GM19035 (cell line): ENCODE results near the gene TOM1L2.

ENCODE experiments used
- ATAC-seq: cut with Tn5 transposase; IDR thresholded peaks from one replicate; pipeline ENCODE4 v1.9.1; 2021; ENCODE audit not compliant: unreplicated experiment

Gene TOM1L2

DNA sequence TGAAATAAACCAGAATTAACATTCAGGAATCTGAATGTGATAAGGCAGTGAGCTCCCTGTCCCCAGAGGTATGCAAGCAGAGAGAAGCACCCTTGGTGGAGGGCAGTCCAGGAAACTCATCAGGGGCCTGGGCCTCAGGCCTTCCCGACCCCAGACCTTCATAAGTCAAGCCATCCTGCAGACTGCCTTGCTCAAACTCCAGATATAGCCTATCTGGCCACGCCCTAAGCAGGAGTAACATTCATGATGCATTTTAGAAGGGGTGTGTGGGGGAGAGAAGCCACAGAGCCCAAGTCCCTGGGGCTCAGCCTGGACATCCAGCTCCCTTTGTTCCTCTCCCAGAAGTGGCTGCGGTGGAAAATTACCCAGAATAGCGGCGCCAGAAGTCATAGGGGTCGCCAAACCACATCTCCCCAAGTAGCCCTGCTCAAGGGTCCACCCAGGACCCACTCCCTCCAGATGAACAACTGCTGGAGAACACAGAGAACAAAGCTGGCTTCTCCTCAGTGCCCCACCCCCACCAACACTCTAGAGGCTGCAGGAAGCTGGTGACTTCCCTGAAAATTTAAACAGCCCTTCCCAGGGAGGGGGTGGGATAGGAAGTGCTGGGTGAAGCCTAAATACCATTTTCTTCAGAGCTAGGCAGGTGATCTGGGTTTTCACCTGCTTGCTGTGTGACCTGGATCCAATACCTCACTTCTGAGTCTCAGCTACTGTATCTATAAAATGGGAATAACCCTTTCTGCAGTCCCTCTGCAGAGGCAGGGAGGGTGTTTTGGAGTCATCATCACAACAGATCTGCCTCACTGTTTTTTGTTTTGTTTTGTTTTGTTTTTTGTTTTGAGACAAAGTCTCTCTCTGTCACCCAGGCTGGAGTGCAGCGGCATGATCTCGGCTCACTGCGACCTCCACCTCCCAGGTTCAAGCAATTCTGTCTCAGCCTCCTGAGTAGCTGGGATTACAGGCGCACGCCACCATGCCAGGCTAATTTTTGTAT, 133.9 kb downstream of the TOM1L2 start:
- no peak for ATAC-seq

DNA sequence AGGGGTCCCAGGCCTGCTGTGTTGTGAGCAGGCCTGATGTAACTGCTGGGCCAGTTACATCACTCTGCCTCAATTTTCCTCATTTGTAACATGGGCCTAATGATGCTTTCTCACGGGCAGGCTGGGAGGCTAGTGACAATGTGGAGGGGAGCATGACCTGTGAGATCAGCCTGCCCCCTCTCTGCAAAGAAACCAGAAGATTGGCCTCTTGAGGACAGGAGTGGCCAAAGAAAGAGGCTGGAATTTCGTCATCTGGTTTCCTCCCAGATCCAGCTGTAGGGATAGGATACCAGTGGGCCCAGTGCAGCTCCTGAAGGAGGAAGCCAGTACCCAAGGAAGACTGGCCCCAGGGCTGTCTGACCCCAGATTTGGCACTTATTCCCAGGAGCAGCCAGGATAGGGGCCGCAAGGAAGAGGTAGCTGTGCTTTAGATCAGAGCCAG, 134.8 kb downstream of the TOM1L2 start:
- no peak for ATAC-seq

GRCh38 chr17:17836818-17837379, 135.3 kb downstream of the TOM1L2 start, which contains the start of gene SREBF1:
SREBF1 (minus strand) TSS chr17:17836986; CDS start chr17:17836817, 169 bp downstream.
- ATAC-seq, result peak; percentile 29

- peak; percentile 70 for ATAC-seq
Measured at GRCh38 chr17:17836250-17836817, 135.9 kb downstream of the TOM1L2 start.

DNA sequence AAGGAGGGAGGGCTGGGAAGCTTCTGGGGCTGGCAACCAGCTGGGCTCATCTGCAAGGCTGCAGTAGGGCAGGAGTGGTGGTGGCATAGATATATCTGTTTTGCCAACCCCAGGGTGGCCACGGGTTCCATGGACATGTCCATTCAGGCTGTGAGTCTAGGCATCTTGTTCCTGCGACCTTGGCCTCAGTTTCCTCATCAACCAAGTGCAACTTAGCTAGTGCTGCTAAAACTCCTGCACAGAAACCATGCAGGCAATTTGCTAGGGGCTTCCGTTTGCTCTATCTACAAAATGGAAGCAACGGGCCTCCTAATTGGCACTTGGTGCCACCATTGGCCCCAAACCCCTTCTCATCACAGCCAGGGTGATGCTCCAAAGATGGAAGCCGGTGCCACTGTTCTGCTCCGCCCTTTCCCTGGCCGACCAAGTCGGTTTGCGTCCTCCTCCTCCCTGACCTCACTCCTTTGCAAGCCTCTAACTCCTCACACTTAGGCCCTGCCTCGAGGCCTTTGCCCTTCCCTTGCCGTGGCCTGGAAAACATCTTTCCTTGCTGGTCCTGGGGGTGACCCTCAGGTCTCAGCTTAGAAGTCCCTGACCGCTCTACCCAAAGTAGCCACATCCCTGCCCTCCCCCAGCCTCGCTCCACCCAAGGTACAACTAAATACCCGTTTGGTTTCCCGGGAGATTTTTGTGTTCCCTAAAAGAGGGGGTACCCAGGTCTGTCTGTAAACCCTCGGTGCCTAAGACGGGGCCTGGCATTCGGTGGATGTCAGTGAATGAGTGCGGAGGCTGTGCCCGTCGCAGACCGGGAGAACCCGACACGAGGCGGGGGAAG, 136.6 kb downstream of the TOM1L2 start:
- ATAC-seq, result no peak

- no peak for ATAC-seq
Measured at GRCh38 chr17:17834974-17835373, 137.2 kb downstream of the TOM1L2 start.

DNA sequence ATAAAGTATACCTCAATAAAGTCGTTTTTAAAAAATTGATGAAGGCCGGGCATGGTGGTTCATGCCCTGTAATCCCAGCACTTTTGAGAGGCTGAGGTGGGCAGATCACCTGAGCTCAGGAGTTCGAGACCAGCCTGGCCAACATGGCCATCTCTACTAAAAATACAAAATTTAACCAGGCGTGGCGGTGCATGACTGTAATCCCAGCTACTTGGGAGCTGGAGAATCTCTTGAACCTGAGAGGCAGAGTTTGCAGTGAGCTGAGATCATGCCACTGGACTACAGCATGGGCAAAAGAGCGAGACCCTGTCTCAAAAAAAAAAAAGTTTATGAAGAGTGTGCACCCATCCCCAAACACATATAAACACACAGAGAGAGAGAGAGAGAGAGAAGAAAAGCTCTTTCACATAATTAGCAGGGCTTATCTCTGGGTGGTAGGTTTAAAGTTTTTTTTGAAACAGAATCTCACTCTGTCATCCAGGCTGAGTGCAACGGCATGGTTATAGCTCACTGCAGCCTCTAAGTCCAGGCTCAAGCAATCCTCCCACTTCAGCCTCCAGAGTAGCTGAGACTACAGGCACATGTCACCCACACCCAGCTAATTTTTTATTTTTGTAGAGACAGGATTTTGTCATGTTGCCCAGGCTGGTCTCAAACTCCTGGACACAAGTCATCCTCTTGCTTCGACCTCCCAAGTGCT, 138.4 kb downstream of the TOM1L2 start:
- no peak for ATAC-seq

DNA sequence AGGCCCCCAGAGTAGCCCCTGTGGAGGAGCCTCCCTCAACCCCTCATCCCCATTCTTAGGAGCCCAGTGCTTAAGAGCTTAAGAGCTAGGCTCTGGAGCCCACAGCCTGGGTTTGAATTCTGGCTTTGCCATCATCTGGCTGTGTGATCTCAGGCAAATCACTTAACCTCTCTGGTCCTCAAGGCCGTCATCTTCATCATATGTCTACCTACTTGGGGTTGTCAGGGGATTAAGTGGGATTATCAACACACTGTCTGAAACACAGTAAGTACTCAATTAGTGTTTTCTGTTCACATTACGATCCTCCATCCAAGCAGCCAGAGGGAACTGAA, 140.2 kb downstream of the TOM1L2 start:
- no peak for ATAC-seq

- ATAC-seq, result no peak
Measured at GRCh38 chr17:17831208-17832031, 140.8 kb downstream of the TOM1L2 start.

DNA sequence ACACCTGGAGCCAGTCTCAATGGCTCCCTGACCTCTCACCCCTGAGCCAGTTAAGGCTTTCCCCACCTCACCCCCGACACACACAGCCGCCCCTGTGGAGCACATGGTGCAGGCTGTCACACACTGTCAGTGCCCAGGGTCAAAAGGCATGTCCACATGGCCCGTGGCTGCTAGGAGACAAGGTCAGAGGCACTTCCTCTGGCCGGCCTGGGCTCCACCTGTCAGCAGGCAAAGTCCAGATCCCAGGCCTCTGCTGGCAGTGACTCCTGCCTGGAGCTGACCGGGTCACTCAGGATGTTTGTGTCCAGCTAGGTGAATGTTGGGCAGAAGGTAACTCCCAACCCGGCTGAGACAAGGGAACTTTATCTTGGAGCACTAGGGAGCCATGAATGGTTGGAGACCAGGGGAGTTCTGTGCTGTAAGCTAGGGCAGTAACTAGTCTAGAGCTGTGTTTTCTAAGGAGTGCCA, 141.4 kb downstream of the TOM1L2 start:
- ATAC-seq, result no peak

GRCh38 chr17:17830269-17830567, 142.0 kb downstream of the TOM1L2 start:
- ATAC-seq, result no peak

GRCh38 chr17:17827826-17828621, 144.2 kb downstream of the TOM1L2 start:
- ATAC-seq, result no peak

- no peak for ATAC-seq
Measured at GRCh38 chr17:17826942-17827785, 145.0 kb downstream of the TOM1L2 start.

GRCh38 chr17:17826342-17826713, 145.9 kb downstream of the TOM1L2 start:
- ATAC-seq, result no peak

DNA sequence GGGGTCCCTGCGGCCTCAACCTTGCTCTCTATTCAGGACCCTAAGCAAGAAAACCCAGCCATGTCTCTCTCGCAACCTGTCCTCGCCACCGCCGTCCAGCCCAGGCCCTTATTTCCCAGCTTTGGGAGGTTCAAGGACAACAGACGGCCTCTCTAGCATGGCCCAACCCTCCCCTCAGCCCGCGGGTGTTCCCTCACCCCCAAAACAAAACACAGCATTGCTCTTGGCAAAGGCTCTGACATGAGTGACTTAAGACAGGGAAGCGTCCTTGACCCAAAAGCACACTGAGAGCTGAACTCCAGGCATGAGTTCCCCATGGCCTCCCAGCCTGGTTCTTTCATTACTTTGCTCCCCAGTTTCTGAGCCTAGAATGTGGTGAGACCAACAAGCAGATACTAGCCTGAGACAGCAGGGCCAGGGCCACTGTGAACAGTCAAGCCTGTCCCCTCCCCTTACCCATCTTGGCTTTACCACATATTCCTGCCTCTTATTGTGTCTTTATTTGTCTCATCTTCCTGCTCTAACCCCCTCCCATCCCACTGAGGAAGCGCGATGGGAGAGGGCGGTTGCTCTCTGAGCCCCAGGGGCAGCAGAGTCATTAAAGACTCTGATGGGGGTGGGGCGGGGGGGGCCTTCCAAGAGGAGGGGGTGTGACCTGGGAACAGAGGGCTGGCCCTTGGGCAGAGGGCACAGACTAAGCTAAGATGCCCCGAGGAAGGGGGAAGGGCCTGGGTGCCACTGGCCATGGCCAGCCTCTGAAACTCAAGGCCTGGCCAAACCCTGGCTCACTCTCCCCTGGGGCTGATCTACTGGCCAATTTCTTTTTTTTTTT, 147.2 kb downstream of the TOM1L2 start:
- no peak for ATAC-seq

DNA sequence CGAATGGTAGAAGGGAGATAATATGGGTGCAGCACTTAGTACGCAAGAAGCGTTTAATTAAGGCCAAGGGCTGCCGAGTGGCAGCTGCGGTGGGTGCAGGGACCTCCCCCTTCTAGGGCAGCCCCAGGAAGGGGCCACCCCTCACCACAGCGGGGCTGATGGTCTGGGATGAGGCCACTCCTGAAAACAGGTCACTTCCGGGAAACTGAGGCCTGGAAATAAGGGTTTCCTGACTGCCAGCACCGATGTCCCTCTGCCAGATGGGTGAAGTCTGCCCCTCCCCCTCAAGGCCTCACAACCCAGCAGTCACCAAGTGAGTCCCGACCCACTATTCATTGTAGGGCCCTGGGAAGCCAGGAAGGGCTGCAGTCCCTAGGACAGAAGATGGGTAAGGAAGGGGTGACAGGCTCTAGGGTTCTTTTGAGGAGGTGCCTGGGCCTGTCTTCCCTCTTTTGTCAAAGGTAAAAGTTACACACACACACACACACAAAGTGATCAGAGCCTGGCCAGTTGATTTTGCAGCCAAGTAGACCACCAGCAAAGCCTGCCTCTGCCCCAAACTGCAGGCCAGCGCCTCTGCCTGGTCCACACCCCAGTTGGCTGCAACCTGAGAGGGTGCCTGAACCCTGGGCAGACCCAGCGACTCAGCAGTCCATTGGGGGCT, 147.9 kb downstream of the TOM1L2 start:
- ATAC-seq, result peak; percentile 24
